Thyroid gland (tissue), 4 donors: Measurements from ENCODE around the gene PCDHGA4. TPM values are rescaled to one million over a fixed set of nuclear protein-coding genes. Genes with fewer than 3 reads are reported as not detected.

Experiments
- DNase-seq, 2 donors: peaks; one replicate each; pipeline ENCODE4 v3.0.0-alpha.2; 2019
- H3K27ac ChIP-seq, 3 donors: fragments of 200-600 bp; sonication (generic); 1 replicate in 2 of 3; 2 replicates in 1 of 3; pipeline ENCODE4 v1.5.1; 2016 to 2019; ENCODE audit warnings: mild to moderate bottlenecking in 1 of 3, moderate library complexity in 1 of 3
- H3K27me3 ChIP-seq: fragments of 200-600 bp; sonication (generic); one replicate; pipeline ENCODE4 v1.5.1; 2019
- H3K36me3 ChIP-seq, 2 donors: fragments of 200-600 bp; sonication (generic); one replicate each; pipeline ENCODE4 v1.5.1; 2016 to 2019
- H3K4me1 ChIP-seq, 2 donors: fragments of 200-600 bp; sonication (generic); one replicate each; pipeline ENCODE4 v1.5.1; 2017 to 2019
- H3K4me3 ChIP-seq, 3 donors: fragments of 200-600 bp; sonication (generic); replicated peaks in 1 of 3; 1 replicate in 2 of 3; 2 replicates in 1 of 3; pipeline ENCODE4 v1.5.1; 2016; ENCODE audit warnings: mild to moderate bottlenecking in 1 of 3
- H3K9me3 ChIP-seq: fragments of 200-600 bp; sonication (generic); one replicate; pipeline ENCODE4 v1.5.1; 2017
- CTCF ChIP-seq, 6 experiments: fragments of 200-600 bp in 3 of 6; fragments of 450-650 bp in 3 of 6; sonication (generic) in 3 of 6; IDR thresholded peaks; one replicate each; pipeline ENCODE4 v1.5.1; 2016 to 2019; ENCODE audit warnings: antibody characterized with exemption in 6 of 6, mild to moderate bottlenecking in 2 of 6, inconsistent platforms in 1 of 6, moderate library complexity in 1 of 6
- POLR2A ChIP-seq, 2 donors: fragments of 450-650 bp; IDR thresholded peaks; one replicate each; pipeline ENCODE4 v1.6.1; 2017; ENCODE audit warnings: antibody characterized with exemption in 2 of 2, mild to moderate bottlenecking in 2 of 2, moderate library complexity in 1 of 2
- WGBS, 2 donors: methylation state at CpG; one replicate each; pipeline ENCODE4 v1.1.5; 2017; 5-methylcytosine and 5-hydroxymethylcytosine counted together
- intact Hi-C: fragments of 100-400 bp; cut with DNase I; formaldehyde crosslinking; loops from one replicate; pipeline ENCODE4 v1.15.1; 2023
- total RNA-seq, 4 donors: library from RNA; depleted of rRNA; stranded (reverse); fragments of >200 nt; gene quantifications; one replicate each; pipeline ENCODE4 v1.2.3, GENCODE V29; 2016

Gene PCDHGA4
- total RNA-seq, 4 donors from 2014 or later, result 3.5 to 7.7 (median 4.4) TPM

GRCh38 chr5:141359790-141360426 is 5.1 kb downstream of the PCDHGA4 start, which contains the start of gene PCDHGB2:
Gene PCDHGB2 (plus strand): TSS chr5:141359994. CDS start chr5:141360136, 142 bp downstream.
- no peak for DNase-seq
- Histone ChIP-seq H3K27me3 (no peaks in the 10 kb centered on the region), H3K9me3 (peaks cover 8% of the 10 kb centered on the region), H3K4me1 (no peaks in the 10 kb centered on the region), H3K4me3 (no peak within 1 kb of the TSS), H3K27ac (no peak within 1 kb of the TSS), H3K36me3 (no peaks in the 10 kb centered on the region)
- peak in 2 of 6 experiments; percentile 15 to 20 for TF ChIP-seq CTCF (IDR thresholded peaks at IDR 0.05)
- TF ChIP-seq POLR2A (IDR thresholded peaks at IDR 0.05), result no peak
- WGBS, 2 donors, result 14 to 19% methylated on average over 24 of the region's 24 CpGs
- intact Hi-C loops, result no loop called here

GRCh38 chr5:141360685-141361084 is 5.9 kb downstream of the PCDHGA4 start:
- H3K36me3 ChIP-seq, result no peaks in the 10 kb centered on the region
- H3K27ac ChIP-seq, result no peak overlapping the region
- 33 to 41% methylated on average over 15 of the region's 15 CpGs for WGBS, 2 donors
- TF ChIP-seq CTCF (IDR thresholded peaks at IDR 0.05) (no peak), POLR2A (IDR thresholded peaks at IDR 0.05) (no peak)
- intact Hi-C loops, result no loop called here
- no peaks in the 10 kb centered on the region for H3K4me1 ChIP-seq
- H3K27me3 ChIP-seq, result no peaks in the 10 kb centered on the region
- no peak for DNase-seq
- H3K4me3 ChIP-seq, result no peak overlapping the region
- H3K9me3 ChIP-seq, result peaks cover 8% of the 10 kb centered on the region

- TF ChIP-seq CTCF (IDR thresholded peaks at IDR 0.05) (no peak), POLR2A (IDR thresholded peaks at IDR 0.05) (no peak)
- Histone ChIP-seq H3K9me3 (peaks cover 8% of the 10 kb centered on the region), H3K36me3 (no peaks in the 10 kb centered on the region), H3K4me1 (no peaks in the 10 kb centered on the region), H3K4me3 (no peak overlapping the region), H3K27me3 (no peaks in the 10 kb centered on the region), H3K27ac (no peak overlapping the region)
- intact Hi-C loops, result no loop called here
- DNase-seq, result no peak
Observed at GRCh38 chr5:141362719-141363118, 7.9 kb downstream of the PCDHGA4 start.

GRCh38 chr5:141363952-141364660 is 9.3 kb downstream of the PCDHGA4 start, which contains the start of gene PCDHGA5:
Gene PCDHGA5 (plus strand): TSS chr5:141364162. CDS start chr5:141364331, 169 bp downstream.
- TF ChIP-seq CTCF (IDR thresholded peaks at IDR 0.05) (no peak), POLR2A (IDR thresholded peaks at IDR 0.05) (no peak)
- no peaks in the 10 kb centered on the region for H3K27me3 ChIP-seq
- no peaks in the 10 kb centered on the region for H3K4me1 ChIP-seq
- intact Hi-C loops, result no loop called here
- no peak within 1 kb of the TSS for H3K27ac ChIP-seq
- DNase-seq, result no peak
- peaks cover 4% of the 10 kb centered on the region for H3K9me3 ChIP-seq
- H3K36me3 ChIP-seq, result no peaks in the 10 kb centered on the region
- WGBS, 2 donors, result 10 to 20% methylated on average over 24 to 30 of the region's 34 CpGs
- H3K4me3 ChIP-seq, result no peak within 1 kb of the TSS
